AG04450 (cell line): ENCODE results near the gene ZSCAN5C. TPM values are rescaled to one million over a fixed set of nuclear protein-coding genes. Genes with fewer than 3 reads are reported as not detected.

ENCODE experiments used
- CTCF ChIA-PET: fragments of 300-600, 350-600 bp; formaldehyde crosslinking; extraction: SDS; loops from one replicate; lab custom pipeline; 2022; ENCODE audit warnings: antibody characterized with exemption, inconsistent platforms; lab: Charles Lee
- POLR2A ChIA-PET: fragments of 350-600 bp; formaldehyde crosslinking; extraction: SDS; loops from one replicate; lab custom pipeline; 2021; ENCODE audit warnings: antibody characterized with exemption, inconsistent platforms; lab: Yijun Ruan, JAX
- DNase-seq: peaks from one replicate; pipeline ENCODE4 v3.0.0-alpha.2; 2011; ENCODE audit warnings: low read depth, low spot score
- H3K27ac ChIP-seq: one replicate; pipeline ENCODE4 v1.5.1; 2012; ENCODE audit warnings: low read depth, low read length, control low read depth
- H3K27me3 ChIP-seq: one replicate; pipeline ENCODE4 v1.6.0; 2012; ENCODE audit warnings: low read length; ENCODE audit not compliant: control insufficient read depth, insufficient read depth
- H3K4me3 ChIP-seq: 2 replicates; pipeline ENCODE4 v1.5.1; 2011; ENCODE audit warnings: mild to moderate bottlenecking, low read depth, low read length, control low read depth
- H3K9me3 ChIP-seq: 2 replicates; pipeline ENCODE4 v1.5.1; 2012; ENCODE audit warnings: low read length; ENCODE audit not compliant: control insufficient read depth, insufficient read depth
- CTCF ChIP-seq: IDR thresholded peaks from 2 replicates; pipeline ENCODE4 v1.5.1; 2011; ENCODE audit warnings: low read depth, low read length, control low read depth, inconsistent platforms
- polyA plus RNA-seq: library from polyadenylated mRNA; depleted of rRNA; stranded (reverse); fragments of >200 nt; gene quantifications from 2 replicates; pipeline ENCODE4 v1.2.3, GENCODE V29; 2011; rRNA removed

ZSCAN5C gene
- polyA plus RNA-seq, 1 experiment, result not detected

- TF ChIP-seq CTCF, result peak; percentile 86
- CTCF ChIA-PET, result interaction anchor here (0.5 to 9.6 kb wide), 52 partner anchors 8 to 193 kb away, joined by 3 to 396 read pairs (median 6); partner anchors contain the start of genes EDDM13, ZNF787 and ZSCAN5A
- Histone ChIP-seq H3K9me3 (peaks cover 6% of the 10 kb centered on the region), H3K27me3 (no peaks in the 10 kb centered on the region), H3K4me3 (no peak overlapping the region), H3K27ac (no peak overlapping the region)
- peak; percentile 33 for DNase-seq
- POLR2A ChIA-PET, result interaction anchor here (1.2 to 1.5 kb wide), 2 partner anchors 62 to 81 kb away, joined by 4 to 5 read pairs; partner anchors contain the start of gene ZSCAN5A
Observed at GRCh38 chr19:56252699-56253422, 50.8 kb downstream of the ZSCAN5C start.

DNA sequence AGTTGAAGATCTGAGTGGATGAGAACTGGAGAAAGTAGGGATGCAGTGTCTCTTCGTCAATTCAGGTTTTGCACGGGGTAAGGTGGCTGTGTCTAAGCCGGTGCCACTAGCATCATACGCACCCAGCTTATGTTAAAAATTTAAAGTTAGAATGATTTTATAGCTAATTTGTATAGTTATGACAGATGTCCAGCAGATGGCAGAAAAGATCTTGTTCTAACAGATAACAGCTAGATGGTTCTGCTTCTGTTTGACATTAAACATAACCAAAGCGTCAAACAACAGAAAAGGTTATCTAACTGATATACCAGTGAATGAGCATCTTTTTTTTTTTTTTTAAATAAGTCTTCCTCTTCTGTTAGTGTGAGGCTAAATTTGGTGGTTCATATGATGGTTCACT lies 51.7 kb downstream of the ZSCAN5C start:
- H3K4me3 ChIP-seq, result no peak overlapping the region
- no peaks in the 10 kb centered on the region for H3K27me3 ChIP-seq
- no peak overlapping the region for H3K27ac ChIP-seq
- POLR2A ChIA-PET, result interaction anchor here (1.2 to 1.5 kb wide), 2 partner anchors 61 to 80 kb away, joined by 4 to 5 read pairs; partner anchors contain the start of gene ZSCAN5A
- CTCF ChIA-PET, result interaction anchor here (0.6 to 9.6 kb wide), 49 partner anchors 8 to 572 kb away, joined by 3 to 396 read pairs (median 6); partner anchors contain the start of genes EDDM13, ZNF787 and ZSCAN5A
- H3K9me3 ChIP-seq, result peaks cover 6% of the 10 kb centered on the region
- TF ChIP-seq CTCF, result peak; percentile 56
- DNase-seq, result peak; percentile 20

DNA sequence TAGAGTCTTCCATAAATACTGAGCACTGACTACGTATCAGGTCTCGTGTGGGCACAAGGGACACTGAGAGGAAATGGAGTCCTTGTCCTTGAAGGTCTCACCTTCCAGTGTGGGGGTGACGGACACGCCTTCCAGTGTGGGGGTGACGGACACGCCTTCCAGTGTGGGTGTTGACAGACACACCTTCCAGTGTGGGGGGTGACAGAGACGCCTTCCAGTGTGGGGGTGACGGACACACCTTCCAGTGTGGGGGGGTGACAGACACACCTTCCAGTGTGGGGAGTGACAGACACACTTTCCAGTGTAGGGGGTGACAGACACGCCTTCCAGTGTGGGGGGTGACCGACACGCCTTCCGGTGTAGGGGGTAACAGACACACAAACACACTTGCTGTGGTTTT lies 56.2 kb downstream of the ZSCAN5C start:
- ChIA-PET POLR2A (no interaction called here), CTCF (interaction anchor here (3.4 to 9.6 kb wide), 2 partner anchors 75 kb away, joined by 30 to 396 read pairs; no protein-coding TSS in a partner anchor)
- Histone ChIP-seq H3K4me3 (no peak overlapping the region), H3K27me3 (no peaks in the 10 kb centered on the region), H3K27ac (no peak overlapping the region), H3K9me3 (no peaks in the 10 kb centered on the region)
- DNase-seq, result no peak
- no peak for TF ChIP-seq CTCF

Other genes starting within 250 kb of the ZSCAN5C start
- gene NLRP5, start 215.5 kb upstream of the ZSCAN5C start, polyA plus RNA-seq, result not detected in 2 replicates
- 4.5 and 8.5 TPM in 2 replicates for gene ZNF787, start 81.0 kb upstream of the ZSCAN5C start, polyA plus RNA-seq
- 9.9 and 11.6 TPM in 2 replicates for gene ZNF444, start 61.0 kb upstream of the ZSCAN5C start, polyA plus RNA-seq
- not detected in 2 replicates for gene GALP, start 26.3 kb upstream of the ZSCAN5C start, polyA plus RNA-seq
- gene ZSCAN5B, start 4.5 kb upstream of the ZSCAN5C start, polyA plus RNA-seq, result not detected in 2 replicates
- not detected in 2 replicates for gene EDDM13, start 70.5 kb downstream of the ZSCAN5C start, polyA plus RNA-seq
- 3.7 and 5.8 TPM in 2 replicates for gene ZSCAN5A, start 112.6 kb downstream of the ZSCAN5C start, polyA plus RNA-seq
- 3.1 and 3.9 TPM in 2 replicates for gene ZNF582, start 191.3 kb downstream of the ZSCAN5C start, polyA plus RNA-seq
- gene ZNF583, start 202.1 kb downstream of the ZSCAN5C start, polyA plus RNA-seq, result 4.5 and 6.2 TPM in 2 replicates